ENCODE results near the gene FAM131A.

Gene FAM131A

GRCh38 chr3:184358921-184359350, 21.5 kb downstream of the FAM131A start:
- DNase-seq = no peak

GRCh38 chr3:184359610-184360009, 22.2 kb downstream of the FAM131A start:
- no peak for DNase-seq

GRCh38 chr3:184360070-184360928, 22.9 kb downstream of the FAM131A start:
- DNase-seq = no peak

GRCh38 chr3:184360929-184361531, 23.6 kb downstream of the FAM131A start:
- no peak for DNase-seq

- DNase-seq = peak; percentile 46
Measured at GRCh38 chr3:184361532-184361931, 24.1 kb downstream of the FAM131A start, which contains the start of the genes CLCN2 and POLR2H. CLCN2 (minus strand) TSS chr3:184361605; CDS start chr3:184361479, 126 bp downstream. POLR2H (plus strand) TSS chr3:184361710; CDS start chr3:184363493, 1,783 bp downstream.

- DNase-seq = peak; percentile 50
Measured at GRCh38 chr3:184361932-184362667, 24.7 kb downstream of the FAM131A start.

- DNase-seq = peak; percentile 94
Measured at GRCh38 chr3:184362668-184363546, 25.5 kb downstream of the FAM131A start.

- no peak for DNase-seq
Measured at GRCh38 chr3:184366619-184367289, 29.4 kb downstream of the FAM131A start.

GRCh38 chr3:184368116-184368515, 30.7 kb downstream of the FAM131A start:
- no peak for DNase-seq

GRCh38 chr3:184368586-184369183, 31.3 kb downstream of the FAM131A start:
- DNase-seq = no peak

GRCh38 chr3:184371570-184372018, 34.2 kb downstream of the FAM131A start:
- DNase-seq = peak; percentile 71

GRCh38 chr3:184372296-184372821, 35.0 kb downstream of the FAM131A start:
- DNase-seq = no peak

- DNase-seq = no peak
Measured at GRCh38 chr3:184372911-184373310, 35.5 kb downstream of the FAM131A start.

- no peak for DNase-seq
Measured at GRCh38 chr3:184373422-184373821, 36.0 kb downstream of the FAM131A start.

GRCh38 chr3:184375747-184376461, 38.5 kb downstream of the FAM131A start:
- no peak for DNase-seq

GRCh38 chr3:184377374-184377773, 40.0 kb downstream of the FAM131A start:
- DNase-seq = no peak

GRCh38 chr3:184377882-184378445, 40.6 kb downstream of the FAM131A start, which contains the start of gene THPO:
THPO (minus strand) TSS chr3:184378207; CDS start chr3:184376259, 1,948 bp downstream.
- DNase-seq = no peak

- no peak for DNase-seq
Measured at GRCh38 chr3:184378651-184379357, 41.4 kb downstream of the FAM131A start.
